DMS 273 (cell line): ENCODE measurements around the gene NEO1.

Experiments used
- DNase-seq: peaks from one replicate; lab custom pipeline; 2025; ENCODE audit not compliant: unreplicated experiment; lab: John Stamatoyannopoulos, UW

Gene NEO1, protein sequence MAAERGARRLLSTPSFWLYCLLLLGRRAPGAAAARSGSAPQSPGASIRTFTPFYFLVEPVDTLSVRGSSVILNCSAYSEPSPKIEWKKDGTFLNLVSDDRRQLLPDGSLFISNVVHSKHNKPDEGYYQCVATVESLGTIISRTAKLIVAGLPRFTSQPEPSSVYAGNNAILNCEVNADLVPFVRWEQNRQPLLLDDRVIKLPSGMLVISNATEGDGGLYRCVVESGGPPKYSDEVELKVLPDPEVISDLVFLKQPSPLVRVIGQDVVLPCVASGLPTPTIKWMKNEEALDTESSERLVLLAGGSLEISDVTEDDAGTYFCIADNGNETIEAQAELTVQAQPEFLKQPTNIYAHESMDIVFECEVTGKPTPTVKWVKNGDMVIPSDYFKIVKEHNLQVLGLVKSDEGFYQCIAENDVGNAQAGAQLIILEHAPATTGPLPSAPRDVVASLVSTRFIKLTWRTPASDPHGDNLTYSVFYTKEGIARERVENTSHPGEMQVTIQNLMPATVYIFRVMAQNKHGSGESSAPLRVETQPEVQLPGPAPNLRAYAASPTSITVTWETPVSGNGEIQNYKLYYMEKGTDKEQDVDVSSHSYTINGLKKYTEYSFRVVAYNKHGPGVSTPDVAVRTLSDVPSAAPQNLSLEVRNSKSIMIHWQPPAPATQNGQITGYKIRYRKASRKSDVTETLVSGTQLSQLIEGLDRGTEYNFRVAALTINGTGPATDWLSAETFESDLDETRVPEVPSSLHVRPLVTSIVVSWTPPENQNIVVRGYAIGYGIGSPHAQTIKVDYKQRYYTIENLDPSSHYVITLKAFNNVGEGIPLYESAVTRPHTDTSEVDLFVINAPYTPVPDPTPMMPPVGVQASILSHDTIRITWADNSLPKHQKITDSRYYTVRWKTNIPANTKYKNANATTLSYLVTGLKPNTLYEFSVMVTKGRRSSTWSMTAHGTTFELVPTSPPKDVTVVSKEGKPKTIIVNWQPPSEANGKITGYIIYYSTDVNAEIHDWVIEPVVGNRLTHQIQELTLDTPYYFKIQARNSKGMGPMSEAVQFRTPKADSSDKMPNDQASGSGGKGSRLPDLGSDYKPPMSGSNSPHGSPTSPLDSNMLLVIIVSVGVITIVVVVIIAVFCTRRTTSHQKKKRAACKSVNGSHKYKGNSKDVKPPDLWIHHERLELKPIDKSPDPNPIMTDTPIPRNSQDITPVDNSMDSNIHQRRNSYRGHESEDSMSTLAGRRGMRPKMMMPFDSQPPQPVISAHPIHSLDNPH (N-terminal part only)

DNA sequence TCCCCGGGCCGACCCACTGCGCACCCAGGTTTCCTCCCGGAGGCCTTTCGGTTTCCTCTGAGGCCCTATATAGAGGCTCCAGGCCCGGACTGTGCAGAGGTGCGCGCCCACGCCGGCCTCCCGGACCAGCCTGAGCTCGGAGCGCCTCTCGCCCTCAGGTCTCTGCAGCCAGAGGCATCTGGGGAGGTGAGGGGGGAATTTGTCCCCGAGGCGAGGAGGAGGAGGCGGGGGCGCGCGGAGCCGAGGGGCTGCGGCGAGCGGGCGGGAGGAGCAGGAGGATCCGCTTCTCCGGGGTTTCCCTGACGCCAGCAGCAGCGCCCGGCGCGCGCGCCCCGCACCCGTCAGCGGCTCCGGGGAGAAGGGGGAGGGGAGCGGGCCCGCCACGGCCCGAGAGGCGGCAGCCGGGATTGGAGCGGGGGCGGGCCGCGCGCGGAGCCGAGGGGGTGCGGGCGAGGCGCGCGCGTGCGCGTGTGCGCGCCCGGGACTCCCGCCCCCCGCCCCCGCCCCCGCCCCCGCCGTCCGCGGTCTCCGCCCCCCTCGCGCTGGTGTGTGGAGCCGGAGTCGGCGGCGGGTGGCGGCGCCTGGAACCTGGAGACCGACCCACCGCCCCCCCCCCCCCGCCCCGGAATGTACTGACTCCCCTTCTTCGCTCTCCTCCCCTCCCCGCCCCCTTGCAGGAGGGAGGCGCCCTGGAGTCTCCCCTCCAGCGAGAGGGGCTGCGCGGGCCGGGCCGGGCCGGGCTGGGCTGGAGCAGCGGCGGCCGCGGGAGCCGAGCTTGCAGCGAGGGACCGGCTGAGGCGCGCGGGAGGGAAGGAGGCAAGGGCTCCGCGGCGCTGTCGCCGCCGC, at the start of gene NEO1:
Gene NEO1, plus strand, starts transcription at position 657 of the 846 bp plus-strand sequence. CDS start 213 bp downstream, outside the sequence.
- DNase-seq = peak; percentile 93

DNA sequence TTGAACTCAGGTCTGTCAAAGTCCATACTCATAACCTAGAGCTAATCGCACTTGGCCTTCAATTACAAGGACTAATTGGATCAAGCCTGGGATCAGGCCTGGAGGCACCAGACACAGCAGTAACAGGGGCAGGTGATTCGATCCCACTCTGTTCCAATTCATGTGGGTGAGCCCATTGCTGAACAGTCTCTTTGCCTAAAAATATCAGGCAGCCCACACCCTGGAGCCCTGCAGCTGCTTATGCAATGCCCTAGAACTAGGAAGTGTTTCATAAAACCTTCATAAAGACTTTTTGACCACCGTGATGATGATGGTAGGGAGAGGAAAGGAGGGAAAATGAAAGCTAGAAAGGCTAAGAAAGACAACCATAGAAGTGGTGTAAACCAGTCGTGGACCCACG, 47.8 kb upstream of the NEO1 start:
- no peak for DNase-seq

DNA sequence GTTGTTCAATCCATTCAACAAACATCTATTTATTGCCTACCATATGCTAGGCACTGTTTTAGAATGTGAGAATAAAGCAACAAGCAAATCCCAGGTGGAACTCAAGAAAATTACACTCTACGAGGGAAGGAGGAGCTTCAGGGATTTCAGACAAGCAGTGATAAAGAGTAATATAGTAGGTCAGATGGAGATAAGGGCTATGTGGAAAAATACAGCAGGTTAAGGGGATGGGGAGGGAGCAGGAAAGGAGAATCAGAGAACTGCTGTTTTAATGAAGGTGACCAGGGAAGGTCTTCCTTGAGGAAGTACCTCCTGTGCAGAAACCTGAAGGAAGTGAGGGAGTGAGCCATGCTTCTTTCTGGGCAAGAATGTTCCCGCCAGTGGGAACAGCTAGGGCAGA, 47.2 kb upstream of the NEO1 start:
- no peak for DNase-seq

DNA sequence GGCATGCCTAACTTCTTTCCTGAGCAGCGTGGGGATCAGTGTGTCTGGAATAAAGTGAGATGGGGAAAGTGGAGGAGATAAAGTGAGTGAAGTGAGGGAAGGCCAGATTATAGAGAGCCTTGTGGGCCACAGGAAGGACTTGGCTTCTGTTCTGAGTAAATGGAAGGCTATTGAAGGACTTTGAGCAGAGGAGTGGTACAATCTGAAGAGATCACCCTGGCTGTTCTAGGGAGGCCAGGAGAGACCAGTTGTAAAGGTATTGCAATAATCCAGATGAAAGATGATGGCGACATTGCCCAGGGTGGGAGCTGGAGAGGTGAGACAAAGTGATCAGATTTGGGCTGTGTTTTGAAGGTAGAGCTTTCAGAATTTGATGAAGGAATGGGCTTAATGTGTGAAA, 46.8 kb upstream of the NEO1 start:
- DNase-seq = no peak

DNA sequence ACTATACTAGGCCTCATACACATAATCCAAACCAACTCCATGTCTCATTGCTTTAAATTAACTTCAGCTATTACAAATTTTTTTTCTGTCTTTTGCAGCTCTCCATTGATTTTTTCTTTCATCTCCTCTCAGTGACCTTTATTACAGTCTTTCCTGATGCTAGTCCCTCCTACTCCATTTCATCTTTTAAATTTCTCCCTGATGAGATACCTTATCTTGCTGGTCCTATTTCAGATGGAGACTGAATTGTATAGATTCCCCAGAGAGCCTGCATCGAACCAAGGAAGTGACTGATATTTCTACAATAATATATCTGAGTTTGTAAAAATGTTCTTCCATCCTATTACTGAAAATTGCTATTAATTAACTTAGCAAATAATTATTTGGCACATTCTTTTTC, 45.7 kb upstream of the NEO1 start:
- DNase-seq = no peak

DNA sequence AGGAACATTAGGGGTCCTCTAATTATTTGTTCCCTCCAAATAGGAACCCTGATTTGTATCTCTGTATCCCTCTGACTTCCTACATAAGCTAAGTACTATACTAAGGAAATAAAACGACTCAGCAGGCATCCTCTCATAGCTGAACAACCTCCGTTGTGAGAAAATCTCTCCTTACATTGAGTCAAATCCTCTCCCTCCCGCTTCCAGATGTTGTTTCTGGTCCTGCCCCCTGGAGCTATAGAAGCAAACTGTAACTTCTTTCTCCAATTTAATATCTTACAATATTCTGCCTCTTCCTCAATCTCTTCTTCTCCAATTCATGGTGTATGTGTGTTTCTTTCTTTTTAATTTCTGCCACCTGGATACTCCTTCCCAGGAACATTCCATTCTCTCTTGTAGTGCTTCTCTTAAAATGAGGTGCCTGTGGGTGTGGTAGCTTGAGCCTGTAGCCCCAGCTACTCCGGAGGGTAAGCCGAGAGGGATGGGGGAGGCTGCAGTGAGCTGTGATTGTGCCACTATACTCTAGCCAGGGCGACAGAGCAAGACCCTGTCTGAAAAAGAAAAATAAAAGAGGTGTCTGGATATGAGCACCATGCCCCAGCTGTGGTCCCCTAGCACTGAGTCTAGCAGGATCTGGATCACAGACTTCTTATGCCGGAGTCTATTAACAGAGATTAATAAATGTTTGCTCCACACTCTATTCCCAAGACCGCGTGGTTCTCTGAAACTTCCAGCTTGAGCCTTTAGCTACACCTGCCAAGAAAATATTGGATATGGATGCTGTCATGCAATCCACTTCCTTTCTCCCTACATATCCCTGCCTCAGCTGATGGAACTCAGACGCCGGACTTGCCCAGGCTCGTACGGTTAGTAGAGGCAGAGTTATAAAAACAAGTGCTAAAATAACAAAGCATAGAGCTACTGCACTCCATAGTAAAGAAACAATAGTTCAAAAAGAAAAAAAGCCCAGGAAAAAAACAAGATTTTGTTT, 42.9 kb upstream of the NEO1 start:
- DNase-seq = peak; percentile 18

DNA sequence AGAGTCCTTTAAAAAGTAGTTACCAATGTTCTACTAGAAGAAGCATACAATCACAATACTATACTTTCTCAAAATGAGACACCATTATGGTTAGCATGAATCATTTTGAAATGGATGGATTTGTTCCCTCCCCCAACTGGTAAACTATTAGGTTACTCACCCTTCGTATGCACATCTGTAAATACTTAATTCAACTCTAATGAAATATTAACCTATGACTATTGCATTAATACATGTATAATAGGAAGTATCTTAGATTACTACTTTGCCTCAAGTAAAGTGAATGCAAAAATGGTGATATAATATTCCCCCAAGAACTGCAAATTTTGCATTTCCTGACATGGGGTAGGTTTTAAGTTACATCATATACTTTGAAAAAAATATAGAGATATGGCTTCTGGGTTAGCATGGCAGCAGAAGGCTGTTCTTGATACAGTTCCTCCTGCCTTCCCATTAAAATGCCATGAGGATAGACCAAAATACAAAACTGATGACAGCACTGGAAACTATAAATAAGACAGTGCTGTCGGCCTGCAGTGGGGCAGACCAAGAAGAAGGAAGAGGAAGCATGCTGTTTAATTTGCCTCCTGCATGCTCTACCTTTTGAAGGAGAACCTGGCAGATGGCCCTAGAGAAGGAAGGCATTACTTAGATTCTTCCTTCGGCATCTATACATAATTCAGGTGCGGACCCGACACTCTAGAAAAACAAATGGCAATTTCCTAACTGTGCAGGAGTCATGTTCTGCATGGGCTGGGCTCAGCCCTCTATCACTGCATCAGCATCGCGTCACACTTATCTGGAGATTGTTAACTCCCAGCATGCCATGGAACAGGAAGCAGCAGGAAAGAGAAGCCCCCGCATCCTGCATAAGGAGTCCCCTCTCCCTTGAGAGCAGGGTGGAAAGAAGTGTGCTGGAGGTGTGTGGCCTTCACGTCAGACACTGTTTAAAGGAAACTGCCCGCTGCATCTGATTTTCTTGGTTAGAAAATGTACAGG, 41.8 kb upstream of the NEO1 start:
- DNase-seq = no peak

DNA sequence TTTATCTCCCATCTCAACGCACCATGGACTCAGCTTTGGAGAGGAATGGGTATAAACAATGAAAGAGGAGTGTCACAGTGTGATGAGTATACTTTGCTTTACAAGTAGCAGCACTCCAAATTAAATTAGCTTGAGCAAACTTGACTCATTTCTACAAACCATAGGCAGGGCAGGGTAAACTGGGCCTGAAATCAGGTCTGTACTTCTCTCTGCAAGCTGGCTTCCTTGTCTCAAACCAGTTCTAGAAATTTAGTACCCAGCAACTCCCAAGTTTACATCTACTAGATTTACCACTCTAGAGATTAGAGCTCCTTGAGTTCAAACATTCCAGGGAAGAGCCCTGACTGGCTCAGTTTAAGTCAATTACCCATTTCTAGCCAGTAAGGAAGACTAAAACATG, 37.4 kb upstream of the NEO1 start:
- DNase-seq = no peak

DNA sequence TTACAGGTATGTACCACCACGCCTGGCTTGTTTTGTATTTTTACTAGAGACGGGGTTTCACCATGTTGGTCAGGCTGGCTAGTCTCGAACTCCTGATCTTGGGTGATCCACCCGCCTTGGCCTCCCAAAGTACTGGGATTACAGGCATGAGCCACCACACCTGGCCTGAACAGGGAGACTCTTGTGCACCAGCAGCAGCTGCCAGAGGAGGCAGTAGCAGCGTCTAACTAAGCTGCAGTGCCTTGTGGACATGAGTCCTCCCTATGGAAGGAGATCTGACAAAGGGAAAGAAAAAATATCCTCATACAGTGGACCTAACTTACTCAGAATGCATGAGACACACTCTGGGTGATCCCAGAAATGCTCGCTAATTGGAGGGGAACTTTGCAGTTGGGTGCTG, 36.8 kb upstream of the NEO1 start:
- peak; percentile 7 for DNase-seq

DNA sequence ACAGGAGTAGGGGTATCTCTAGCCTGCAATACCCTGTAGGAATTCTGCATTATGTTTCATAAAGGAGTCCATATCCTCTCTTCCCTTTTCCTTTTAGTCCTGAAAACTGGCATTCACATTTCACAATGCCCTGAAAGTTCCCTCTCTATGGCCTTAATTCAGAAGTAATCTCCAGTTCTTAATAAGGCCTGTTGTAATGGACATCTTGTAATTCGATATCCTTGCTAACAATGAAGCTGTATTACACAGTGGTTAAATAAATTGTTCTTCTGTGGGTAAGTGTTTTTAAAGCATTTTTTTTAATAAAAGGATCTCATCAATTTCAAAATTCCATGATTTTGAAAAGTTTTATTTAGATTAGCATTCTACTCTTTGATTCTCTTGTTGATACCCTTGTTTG, 34.3 kb upstream of the NEO1 start:
- DNase-seq = no peak

DNA sequence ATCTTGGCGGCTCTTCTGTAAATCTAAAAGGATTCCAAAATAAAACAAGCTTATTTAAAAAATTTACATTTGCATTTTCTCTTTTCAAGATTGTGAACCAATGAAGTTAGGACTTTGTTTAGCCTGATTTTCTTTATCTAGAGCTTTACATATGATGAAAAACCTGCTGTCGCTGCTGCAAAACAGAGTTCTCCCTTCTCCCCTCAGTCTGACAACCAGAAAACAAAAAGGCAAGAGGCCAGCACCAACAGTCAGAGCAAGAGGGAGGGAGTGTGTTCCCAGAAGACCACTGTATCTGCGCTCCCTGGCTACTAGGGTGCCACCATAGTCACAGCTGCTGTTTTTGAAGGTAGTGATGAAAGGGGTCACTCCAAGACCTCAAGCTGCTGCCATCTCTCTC, 33.1 kb upstream of the NEO1 start:
- no peak for DNase-seq

DNA sequence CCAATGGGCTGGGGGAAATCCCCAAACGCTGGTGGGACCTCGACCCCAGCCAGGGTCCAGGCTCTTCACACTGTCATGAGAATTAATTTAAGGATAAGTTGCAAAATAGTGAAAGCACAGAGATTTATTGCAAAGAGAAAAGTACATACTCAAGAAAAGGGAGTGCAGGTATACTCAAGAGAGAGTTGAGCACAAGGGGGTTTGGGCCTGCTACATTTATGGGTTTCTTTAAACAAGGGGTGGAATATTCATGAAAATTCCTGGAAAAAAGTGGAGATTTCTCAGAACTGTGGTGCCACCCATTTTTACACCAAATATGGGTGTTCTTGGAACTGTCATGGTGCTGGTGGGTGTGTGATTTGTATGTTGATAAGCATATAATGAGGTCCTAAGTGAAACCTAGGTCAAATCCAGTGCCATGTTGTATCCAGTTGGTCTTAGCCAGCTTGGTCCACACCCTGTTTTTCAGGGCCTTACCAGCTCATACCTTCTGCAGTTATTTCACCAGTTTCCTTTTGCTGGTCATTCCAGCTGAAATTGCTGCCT, 32.6 kb upstream of the NEO1 start:
- DNase-seq = no peak

DNA sequence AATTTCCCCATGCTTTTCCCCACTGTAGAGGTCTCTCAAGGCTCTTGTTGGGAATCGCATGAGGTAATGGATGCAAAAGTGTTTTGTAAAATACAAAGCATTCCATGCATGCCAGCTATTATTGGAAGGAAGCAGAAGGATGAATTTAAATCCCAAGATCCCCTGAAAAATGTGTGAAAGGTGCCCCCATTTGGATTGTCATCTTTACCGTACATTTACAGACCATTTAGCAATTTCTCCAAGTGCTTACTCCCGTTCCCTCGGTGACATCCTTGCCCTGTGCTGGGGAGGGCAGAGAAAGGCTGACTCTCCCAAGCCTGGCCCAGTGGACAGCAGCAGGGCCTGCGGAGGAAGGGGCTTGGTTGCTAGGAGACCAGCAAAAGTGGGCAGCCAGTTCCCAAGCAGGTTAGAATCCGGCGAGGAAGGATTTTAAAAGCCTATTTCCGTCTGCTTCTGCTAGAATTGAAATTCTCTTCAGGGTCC, 31.1 kb upstream of the NEO1 start:
- DNase-seq = no peak

DNA sequence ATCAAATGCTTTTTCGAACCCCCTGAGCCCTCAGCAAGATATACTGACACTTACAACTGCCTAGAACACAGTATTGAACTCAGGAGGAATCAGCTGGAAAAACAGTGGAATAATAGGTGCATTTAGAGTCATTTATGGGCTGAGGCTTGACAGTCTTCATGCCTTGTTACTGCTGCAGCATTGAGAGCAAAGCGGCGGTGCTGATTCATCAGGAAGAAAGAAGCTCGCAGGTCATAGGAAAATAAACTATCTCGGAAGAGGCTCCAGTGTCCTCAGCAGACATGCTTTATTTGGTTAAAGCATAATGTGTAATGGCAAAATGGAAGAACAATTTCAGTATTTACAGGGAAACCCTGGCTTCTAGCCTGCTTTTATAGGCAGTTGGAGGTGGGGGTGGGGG, 30.1 kb upstream of the NEO1 start:
- no peak for DNase-seq

DNA sequence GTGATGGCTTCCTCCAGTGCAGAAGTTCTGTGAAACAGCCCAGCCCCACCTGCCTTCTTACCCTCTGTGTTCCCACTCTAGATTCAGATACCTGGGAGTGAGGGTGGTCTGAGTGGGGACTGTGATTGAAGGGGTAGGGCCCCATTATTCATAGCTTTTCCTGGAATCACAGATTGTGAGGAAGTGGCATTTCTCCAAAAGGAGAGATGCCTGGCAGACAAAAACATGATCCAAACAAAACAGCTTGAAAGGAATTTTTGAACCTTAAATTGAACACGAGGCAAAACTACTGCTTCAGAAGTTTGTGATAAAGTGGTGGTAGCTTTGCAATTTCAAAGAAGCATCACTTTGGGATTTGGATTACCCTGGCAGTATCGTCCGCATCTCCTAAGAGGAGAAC, 29.2 kb upstream of the NEO1 start:
- DNase-seq = no peak

DNA sequence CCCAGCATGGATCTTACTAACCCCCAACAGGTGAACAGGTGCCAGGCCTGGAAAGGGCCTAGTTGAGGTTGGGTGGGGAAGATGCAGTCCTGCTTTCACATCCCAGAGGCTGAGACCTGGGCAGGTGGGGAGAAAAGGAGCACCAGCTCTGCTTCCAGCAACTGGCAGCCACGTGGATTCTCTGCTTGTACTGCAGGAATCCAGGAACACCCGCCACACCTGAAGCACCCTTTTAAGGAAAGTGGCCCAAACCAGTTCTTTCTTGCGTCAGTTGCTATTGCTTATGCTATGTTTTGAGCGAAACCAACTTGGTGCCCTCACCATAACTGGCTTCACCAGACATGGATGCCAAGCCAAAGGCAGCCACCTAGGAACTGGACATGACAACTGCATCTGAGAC, 28.1 kb upstream of the NEO1 start:
- no peak for DNase-seq

DNA sequence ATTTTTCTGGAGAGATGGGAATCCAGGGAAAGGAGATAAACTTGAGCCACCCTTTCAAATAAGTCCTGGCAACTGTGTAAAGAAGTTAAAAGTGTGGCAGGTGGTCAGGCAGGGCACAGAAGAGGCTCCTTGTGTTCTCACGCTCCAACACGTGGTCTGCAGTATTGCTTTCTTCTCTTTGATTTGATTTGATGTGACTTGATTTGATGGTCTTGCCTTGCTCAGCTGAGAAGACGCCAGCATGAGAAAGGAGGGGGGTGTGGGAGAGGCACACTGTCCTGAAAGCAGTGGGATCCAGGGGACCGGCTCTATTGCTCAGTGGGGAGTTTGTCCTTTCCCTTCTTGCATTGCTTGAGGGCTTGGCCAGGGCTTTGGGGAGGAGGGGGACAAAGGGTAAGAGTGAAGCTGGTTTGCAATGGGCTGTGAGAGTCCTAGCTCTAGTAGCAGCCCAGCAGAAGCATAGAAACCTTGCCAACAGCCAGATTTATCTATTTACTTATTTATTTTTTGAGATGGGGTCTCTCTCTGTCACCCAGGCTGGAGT, 25.7 kb upstream of the NEO1 start:
- DNase-seq = peak; percentile 32
